Keratinocyte (primary cell): Measurements from ENCODE around the gene VEZT.

Experiments
- EZH2 ChIP-seq: IDR thresholded peaks from one replicate; pipeline ENCODE4 v1.6.1; 2012; ENCODE audit warnings: inconsistent platforms, mild to moderate bottlenecking, low read length, moderate library complexity
- TF ChIP-seq, protein P1 (sequence below), 3 experiments: IDR thresholded peaks in 1 of 3; conservative IDR thresholded peaks in 1 of 3; optimal IDR thresholded peaks in 1 of 3; 2 replicates in 2 of 3; 3 replicates in 1 of 3; pipeline versions ENCODE3 to v1.5.1; 2011; ENCODE audit warnings: low read length in 3 of 3, mild to moderate bottlenecking in 3 of 3, moderate library complexity in 2 of 3, control low read depth in 1 of 3, inconsistent platforms in 1 of 3; ENCODE audit not compliant: insufficient read depth in 2 of 3; ENCODE audit errors: extremely low read depth in 1 of 3

DNA sequence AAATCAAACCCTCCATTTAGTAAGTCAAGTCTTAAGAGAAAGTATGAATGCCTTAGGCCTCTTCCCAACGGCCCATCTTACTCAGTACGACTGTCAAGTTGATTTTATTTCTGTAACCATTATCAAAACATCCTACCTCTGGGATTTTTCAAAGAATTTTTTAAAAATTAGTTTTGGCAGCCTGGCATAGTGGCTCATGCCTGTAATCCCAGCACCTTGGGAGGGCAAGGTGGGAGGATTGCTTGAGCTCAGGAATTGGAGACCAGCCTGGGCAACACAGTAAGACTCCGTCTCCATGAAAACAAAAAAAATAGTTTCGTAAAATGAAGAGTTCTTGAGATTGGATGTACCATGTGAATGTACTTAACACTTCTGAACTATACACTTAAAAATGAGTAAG lies 4.5 kb upstream of the VEZT start:
- TF ChIP-seq, protein P1, sequence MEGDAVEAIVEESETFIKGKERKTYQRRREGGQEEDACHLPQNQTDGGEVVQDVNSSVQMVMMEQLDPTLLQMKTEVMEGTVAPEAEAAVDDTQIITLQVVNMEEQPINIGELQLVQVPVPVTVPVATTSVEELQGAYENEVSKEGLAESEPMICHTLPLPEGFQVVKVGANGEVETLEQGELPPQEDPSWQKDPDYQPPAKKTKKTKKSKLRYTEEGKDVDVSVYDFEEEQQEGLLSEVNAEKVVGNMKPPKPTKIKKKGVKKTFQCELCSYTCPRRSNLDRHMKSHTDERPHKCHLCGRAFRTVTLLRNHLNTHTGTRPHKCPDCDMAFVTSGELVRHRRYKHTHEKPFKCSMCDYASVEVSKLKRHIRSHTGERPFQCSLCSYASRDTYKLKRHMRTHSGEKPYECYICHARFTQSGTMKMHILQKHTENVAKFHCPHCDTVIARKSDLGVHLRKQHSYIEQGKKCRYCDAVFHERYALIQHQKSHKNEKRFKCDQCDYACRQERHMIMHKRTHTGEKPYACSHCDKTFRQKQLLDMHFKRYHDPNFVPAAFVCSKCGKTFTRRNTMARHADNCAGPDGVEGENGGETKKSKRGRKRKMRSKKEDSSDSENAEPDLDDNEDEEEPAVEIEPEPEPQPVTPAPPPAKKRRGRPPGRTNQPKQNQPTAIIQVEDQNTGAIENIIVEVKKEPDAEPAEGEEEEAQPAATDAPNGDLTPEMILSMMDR (optimal IDR thresholded peaks at IDR 0.05 in 1 of 3, IDR thresholded peaks at IDR 0.05 in 1 of 3, conservative IDR thresholded peaks at IDR 0.05 in 1 of 3; ENCODE audit: extremely low read depth in 1 of 3, insufficient read depth in 2 of 3, low read length in 3 of 3), result no peak
- TF ChIP-seq EZH2, result no peak
